HepG2 (cell line): Measurements from ENCODE around the gene MEF2D. TPM values are rescaled to one million over a fixed set of nuclear protein-coding genes. Genes with fewer than 3 reads are reported as not detected.

Source experiments
- ATAC-seq: fragments of 200-7000 bp; cut with Tn5 transposase; 3 replicates; pipeline ENCODE4 v1.9.1; 2020; ENCODE audit warnings: mild to moderate bottlenecking, moderate library complexity
- BruUV-seq: library from RNA; stranded (reverse); fragments of 400-500 nt; replicated peaks from 2 replicates; lab custom pipeline; 2021; lab: Mats Ljungman, UMichigan
- CTCF ChIA-PET: fragments of 300-600 bp; formaldehyde crosslinking; extraction: SDS; loops from one replicate; lab custom pipeline; 2021; ENCODE audit warnings: low total read pairs, inconsistent platforms, low intra/inter-chr PET ratio; lab: Yijun Ruan, JAX
- POLR2A ChIA-PET: fragments of 350-600 bp; sonication (Branson Sonifier 250); formaldehyde crosslinking; loops from one replicate; lab custom pipeline; 2020; ENCODE audit warnings: antibody characterized with exemption, inconsistent platforms; lab: Yijun Ruan, JAX
- DNase-seq: peaks from one replicate; pipeline ENCODE4 v3.0.0-alpha.2; 2015; ENCODE audit warnings: low spot score
- FAIRE-seq: peaks from 3 replicates; lab custom pipeline; 2011; peaks lifted over from hg19 to GRCh38; lab: Jason Lieb, UNC
- H2AFZ ChIP-seq: one replicate; pipeline ENCODE4 v1.6.1; 2011; ENCODE audit warnings: low read length, inconsistent platforms
- H3K27ac ChIP-seq: fragments of 300-600 bp; 3 replicates; pipeline ENCODE4 v1.8.0; 2011; ENCODE audit warnings: mixed run types, mild to moderate bottlenecking, mixed read lengths, low read length, inconsistent platforms; ENCODE audit not compliant: insufficient read depth; ENCODE audit errors: extremely low read length
- H3K27me3 ChIP-seq, 2 experiments: fragments of 200-600 bp in 1 of 2; 2 replicates in 1 of 2; 3 replicates in 1 of 2; pipeline versions ENCODE4 v1.6.0 to v1.8.0; 2011; ENCODE audit warnings: low read length in 2 of 2, mild to moderate bottlenecking in 2 of 2, moderate library complexity in 2 of 2, inconsistent platforms in 1 of 2; ENCODE audit not compliant: insufficient read depth in 2 of 2, control insufficient read depth in 1 of 2
- H3K36me3 ChIP-seq, 2 experiments: fragments of 200-600 bp in 1 of 2; replicated peaks in 1 of 2; 2 replicates in 1 of 2; 3 replicates in 1 of 2; pipeline versions ENCODE4 v1.5.1 to v1.8.0; 2011; ENCODE audit warnings: low read length in 2 of 2, inconsistent platforms in 1 of 2; ENCODE audit not compliant: insufficient read depth in 2 of 2, control insufficient read depth in 1 of 2
- H3K4me1 ChIP-seq: 2 replicates; pipeline ENCODE4 v1.5.1; 2012; ENCODE audit warnings: low read length, inconsistent platforms; ENCODE audit not compliant: insufficient read depth
- H3K4me2 ChIP-seq: 2 replicates; pipeline ENCODE4 v1.6.0; 2011; ENCODE audit warnings: low read depth, low read length, inconsistent platforms
- H3K4me3 ChIP-seq, 3 experiments: fragments of 200-600 bp in 1 of 3; sonication (generic), shearing (Covaris generic) in 1 of 3; replicated peaks in 1 of 3; 2 replicates each; pipeline ENCODE4 v1.5.1; 2011 to 2016; ENCODE audit warnings: low read length in 3 of 3, inconsistent platforms in 2 of 3, low read depth in 2 of 3, mild to moderate bottlenecking in 2 of 3, control low read depth in 1 of 3, mixed read lengths in 1 of 3; ENCODE audit not compliant: insufficient read depth in 1 of 3
- H3K79me2 ChIP-seq: one replicate; pipeline ENCODE4 v1.6.1; 2011; ENCODE audit warnings: low read length, inconsistent platforms; ENCODE audit not compliant: insufficient read depth
- H3K9ac ChIP-seq: 2 replicates; pipeline ENCODE4 v1.6.0; 2011; ENCODE audit warnings: mild to moderate bottlenecking, low read depth, low read length, inconsistent platforms; ENCODE audit not compliant: insufficient read depth
- H3K9me3 ChIP-seq: 2 replicates; pipeline ENCODE4 v1.5.1; 2012; ENCODE audit warnings: mild to moderate bottlenecking, low read length
- H4K20me1 ChIP-seq: 2 replicates; pipeline ENCODE4 v1.6.0; 2011; ENCODE audit warnings: inconsistent platforms, mild to moderate bottlenecking, low read length, moderate library complexity; ENCODE audit not compliant: insufficient read depth
- CREM ChIP-seq, 2 experiments: sonication (generic) in 1 of 2; formaldehyde crosslinking in 1 of 2; IDR thresholded peaks; 2 replicates each; pipeline versions ENCODE4 v1.4.0 to v1.6.1; 2016 to 2020; ENCODE audit warnings: antibody characterized with exemption in 1 of 2, mild to moderate bottlenecking in 1 of 2, missing genetic modification reagents in 1 of 2
- MAFK ChIP-seq, 2 experiments: IDR thresholded peaks in 1 of 2; conservative IDR thresholded peaks in 1 of 2; 2 replicates each; pipeline ENCODE4 v1.6.1; 2011; ENCODE audit warnings: improper control_type of control experiment in 2 of 2, low read length in 2 of 2
- MED1 ChIP-seq: sonication (generic); formaldehyde crosslinking; IDR thresholded peaks from 2 replicates; pipeline ENCODE4 v1.4.0; 2020; ENCODE audit warnings: missing genetic modification reagents
- ZHX1 ChIP-seq: sonication (generic); formaldehyde crosslinking; IDR thresholded peaks from 2 replicates; pipeline ENCODE4 v1.8.1; 2022; ENCODE audit warnings: low read depth, mild to moderate bottlenecking, missing genetic modification reagents
- ZNF18 ChIP-seq: sonication (generic); formaldehyde crosslinking; IDR thresholded peaks from 2 replicates; pipeline ENCODE4 v1.8.0; 2022; ENCODE audit warnings: mild to moderate bottlenecking, missing genetic modification reagents; ENCODE audit not compliant: insufficient replicate concordance
- ZNF768 ChIP-seq: sonication (generic); formaldehyde crosslinking; IDR thresholded peaks from 2 replicates; pipeline ENCODE4 v1.4.0; 2020; ENCODE audit warnings: missing genetic modification reagents
- WGBS: methylation state at CpG from one replicate; pipeline ENCODE4 v1.1.6; 2017; ENCODE audit warnings: low lambda C conversion rate; 5-methylcytosine and 5-hydroxymethylcytosine counted together
- in situ Hi-C: cut with HindIII; loops from 2 replicates; pipeline ENCODE4 v1.10.0; 2017; ENCODE audit warnings: low pct_unique_long_range_greater_than_20kb; ENCODE audit not compliant: extremely low pct_ligation_motif_present
- intact Hi-C: fragments of 100-400 bp; cut with micrococcal nuclease; formaldehyde crosslinking; loops from one replicate; pipeline ENCODE4 v1.10.0; 2022; ENCODE audit not compliant: unreplicated experiment
- polyA plus RNA-seq, 8 experiments: library from polyadenylated mRNA; depleted of rRNA in 3 of 8; stranded (reverse) in 7 of 8; unstranded in 1 of 8; fragments of >200 nt; fragmentation: Illumina TruSeq in 4 of 8; extraction: Trizol in 4 of 8; gene quantifications; 2 replicates each; pipeline versions ENCODE4 v1.2.1 to v1.2.3, GENCODE V29; 2011 to 2016; ENCODE audit warnings: low read depth in 4 of 8, missing spikeins in 1 of 8, mixed read lengths in 1 of 8; ENCODE audit not compliant: insufficient read depth in 1 of 8
- total RNA-seq, 5 experiments: library from RNA; depleted of rRNA; stranded (reverse); fragments of >200 nt; fragmentation: Illumina TruSeq; extraction: Trizol; gene quantifications; 2 replicates each; pipeline ENCODE4 v1.2.3, GENCODE V29; 2016; ENCODE audit warnings: low read depth in 1 of 5

Gene MEF2D
- total and polyA plus RNA-seq, 2 of the 13 experiments (the other 11 are each of a cell fraction or from before 2014, with no cell fraction given): 1.6 to 3.9 TPM

- no peaks in the 10 kb centered on the region for H3K9me3 ChIP-seq
- in situ Hi-C loops: no loop called here
- no peak overlapping the region for H3K4me2 ChIP-seq
- 81% methylated on average over 4 of the region's 12 CpGs for WGBS
- H3K4me1 ChIP-seq: no peaks in the 10 kb centered on the region
- H4K20me1 ChIP-seq: no peaks in the 10 kb centered on the region
- no peak for DNase-seq
- no peaks in the 10 kb centered on the region for H3K79me2 ChIP-seq
- no TSS peak for BruUV-seq
- ATAC-seq: no peak
- H3K4me3 ChIP-seq: no peak overlapping the region
- peak; percentile 87 for TF ChIP-seq ZNF768
- no peak for TF ChIP-seq MAFK (conservative IDR thresholded peaks at IDR 0.05 in 1 of 2, IDR thresholded peaks at IDR 0.05 in 1 of 2; ENCODE audit: low read length in 2 of 2)
- H3K36me3 ChIP-seq: peaks cover 17 to 66% of the 10 kb centered on the region in 2 experiments
- H3K27ac ChIP-seq: no peak overlapping the region
- ChIA-PET POLR2A (no interaction called here), CTCF (no interaction called here)
- no peaks in the 10 kb centered on the region for H3K27me3 ChIP-seq
- H3K9ac ChIP-seq: no peak overlapping the region
- no peak for FAIRE-seq
- no peak overlapping the region for H2AFZ ChIP-seq
- intact Hi-C loops: no loop called here
Observed at GRCh38 chr1:156534424-156535060, 34.0 kb upstream of the MEF2D start.

- FAIRE-seq: no peak
- Histone ChIP-seq H3K9ac (no peak overlapping the region), H3K4me2 (no peak overlapping the region), H3K4me1 (no peaks in the 10 kb centered on the region), H3K27me3 (no peaks in the 10 kb centered on the region), H3K9me3 (no peaks in the 10 kb centered on the region), H2AFZ (no peak overlapping the region), H3K79me2 (no peaks in the 10 kb centered on the region), H3K4me3 (no peak overlapping the region), H4K20me1 (no peaks in the 10 kb centered on the region), H3K36me3 (peaks cover 14 to 65% of the 10 kb centered on the region in 2 experiments), H3K27ac (no peak overlapping the region)
- WGBS: 90% methylated on average over 10 of the region's 11 CpGs
- no peak for DNase-seq
- ChIA-PET POLR2A (no interaction called here), CTCF (no interaction called here)
- no TSS peak for BruUV-seq
- ATAC-seq: no peak
- no peak for TF ChIP-seq CREM (IDR thresholded peaks at IDR 0.05)
- no peak for TF ChIP-seq CREM (CRISPR knock-in tag; IDR thresholded peaks at IDR 0.05)
- TF ChIP-seq MED1 (CRISPR knock-in tag): no peak
- TF ChIP-seq ZHX1 (CRISPR knock-in tag): no peak
- no peak for TF ChIP-seq ZNF18 (CRISPR knock-in tag)
- in situ Hi-C loops (no loop called here), intact Hi-C loops (no loop called here)
Observed at GRCh38 chr1:156533568-156534220, 33.1 kb upstream of the MEF2D start.
